ENCODE measurements around the gene SRRT.
"Not testable (repeated sequence)": the region's sequence is repeated elsewhere in the genome, so short reads cannot be mapped to it uniquely, and the experiment has no call there.

Gene SRRT

GRCh38 chr7:100840470-100841100 is 34.3 kb upstream of the SRRT start:
- no peak for TF ChIP-seq CTCF (conservative IDR thresholded peaks at IDR 0.05; ENCODE audit: low read length)
- no peak for DNase-seq (ENCODE audit: low read depth)
- H3K4me3 ChIP-seq (ENCODE audit: low read length), result no peak overlapping the region

GRCh38 chr7:100847360-100847759 is 27.5 kb upstream of the SRRT start:
- DNase-seq (ENCODE audit: low read depth), result no peak
- no peak overlapping the region for H3K4me3 ChIP-seq (ENCODE audit: low read length)
- TF ChIP-seq CTCF (conservative IDR thresholded peaks at IDR 0.05; ENCODE audit: low read length), result no peak

GRCh38 chr7:100852048-100852872 is 22.6 kb upstream of the SRRT start, which contains the start of gene SLC12A9:
SLC12A9 (plus strand) TSS chr7:100852713; CDS start chr7:100854198, 1,485 bp downstream.
- peak; percentile 82 for TF ChIP-seq CTCF (conservative IDR thresholded peaks at IDR 0.05; ENCODE audit: low read length)
- H3K4me3 ChIP-seq (ENCODE audit: low read length), result peak within 1 kb of the TSS; percentile 78
- peak; percentile 89 for DNase-seq (ENCODE audit: low read depth)

GRCh38 chr7:100854146-100854895 is 20.6 kb upstream of the SRRT start:
- H3K4me3 ChIP-seq (ENCODE audit: low read length), result no peak overlapping the region

GRCh38 chr7:100854899-100855298 is 20.0 kb upstream of the SRRT start:
- DNase-seq (ENCODE audit: low read depth); H3K4me3 ChIP-seq (ENCODE audit: low read length): not testable (repeated sequence)

More at GRCh38 chr7:100854146-100854895, 20.6 kb upstream of the SRRT start:
- DNase-seq (ENCODE audit: low read depth), result no peak
- TF ChIP-seq CTCF (conservative IDR thresholded peaks at IDR 0.05; ENCODE audit: low read length), result no peak

- H3K4me3 ChIP-seq (ENCODE audit: low read length), result no peak overlapping the region
- TF ChIP-seq CTCF (conservative IDR thresholded peaks at IDR 0.05; ENCODE audit: low read length), result no peak
- DNase-seq (ENCODE audit: low read depth), result no peak
Measured at GRCh38 chr7:100855515-100855914, 19.4 kb upstream of the SRRT start.

GRCh38 chr7:100856871-100857282 is 18.0 kb upstream of the SRRT start:
- no peak for TF ChIP-seq CTCF (conservative IDR thresholded peaks at IDR 0.05; ENCODE audit: low read length)
- H3K4me3 ChIP-seq (ENCODE audit: low read length), result no peak overlapping the region
- no peak for DNase-seq (ENCODE audit: low read depth)
